PC-9 (cell line): ENCODE measurements around the gene SLC4A11.
"Not testable (repeated sequence)": the region's sequence is repeated elsewhere in the genome, so short reads cannot be mapped to it uniquely, and the experiment has no call there.

Experiments used
- CTCF ChIP-seq: fragments of 200-600 bp; sonication (generic); conservative IDR thresholded peaks from 2 replicates; pipeline ENCODE4 v1.6.1; 2017; ENCODE audit warnings: mixed run types, antibody characterized with exemption, mild to moderate bottlenecking, moderate library complexity
- EZH2 ChIP-seq: fragments of 200-600 bp; sonication (generic); IDR thresholded peaks from 2 replicates; pipeline ENCODE4 v1.8.0; 2017; ENCODE audit warnings: antibody characterized with exemption, low read depth

DNA sequence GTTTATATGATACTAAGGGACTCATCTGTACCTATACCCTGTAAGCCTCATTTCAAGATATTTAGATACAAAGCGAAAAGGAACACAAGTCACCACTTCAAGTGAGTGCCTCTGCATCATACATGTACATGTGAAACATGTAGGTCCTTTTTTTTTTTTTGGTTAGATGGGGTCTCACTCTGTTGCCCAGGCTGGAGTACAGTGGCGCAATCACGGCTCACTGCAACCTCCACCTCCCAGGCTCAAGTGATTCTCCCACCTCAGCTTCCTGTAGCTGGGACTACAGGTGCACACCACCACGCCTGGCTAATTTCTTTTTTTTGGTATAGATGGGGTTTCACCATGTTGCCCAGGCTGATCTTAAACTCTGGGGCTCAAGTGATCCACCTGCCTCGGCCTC, 56.6 kb downstream of the SLC4A11 start:
- TF ChIP-seq CTCF, EZH2: not testable (repeated sequence)
